HepG2 (cell line): Measurements from ENCODE around the gene STAT4. TPM values are rescaled to one million over a fixed set of nuclear protein-coding genes. Genes with fewer than 3 reads are reported as not detected.

Experiments used
- ARNT ChIP-seq: fragments of 450-650 bp; IDR thresholded peaks from 2 replicates; pipeline ENCODE4 v1.6.1; 2017
- CBX2 ChIP-seq, 2 experiments: fragments of 200-600 bp in 1 of 2; sonication (generic); formaldehyde crosslinking in 1 of 2; IDR thresholded peaks; 2 replicates each; pipeline versions ENCODE4 v1.7.0 to v1.8.1; 2018 to 2022; ENCODE audit warnings: low read depth in 2 of 2, low read length in 1 of 2, mild to moderate bottlenecking in 1 of 2, missing genetic modification reagents in 1 of 2
- IKZF1 ChIP-seq: fragments of 450-650 bp; IDR thresholded peaks from 2 replicates; pipeline ENCODE4 v1.7.1; 2016
- KAT8 ChIP-seq: IDR thresholded peaks from 2 replicates; pipeline ENCODE4 v1.6.1; 2016; ENCODE audit warnings: missing genetic modification reagents, missing compliant biosample characterization
- KDM3A ChIP-seq: IDR thresholded peaks from 2 replicates; pipeline ENCODE4 v1.6.1; 2018; ENCODE audit warnings: low read depth, missing compliant biosample characterization
- KDM6A ChIP-seq: IDR thresholded peaks from 2 replicates; pipeline ENCODE4 v1.6.1; 2016; ENCODE audit warnings: low read depth
- MIER2 ChIP-seq: IDR thresholded peaks from 2 replicates; pipeline ENCODE4 v1.6.1; 2016; ENCODE audit warnings: missing biosample characterization, missing genetic modification reagents
- SKI ChIP-seq: fragments of 450-650 bp; IDR thresholded peaks from one replicate; pipeline ENCODE4 v1.6.1; 2018; ENCODE audit warnings: mild to moderate bottlenecking; ENCODE audit not compliant: partially characterized antibody
- SMAD3 ChIP-seq: sonication (generic); formaldehyde crosslinking; IDR thresholded peaks from 2 replicates; pipeline ENCODE4 v1.4.0; 2020; ENCODE audit warnings: missing genetic modification reagents
- ZFP82 ChIP-seq: sonication (generic); formaldehyde crosslinking; IDR thresholded peaks from 2 replicates; pipeline ENCODE4 v1.5.1; 2020; ENCODE audit warnings: mild to moderate bottlenecking, missing genetic modification reagents, borderline replicate concordance
- ZNF207 ChIP-seq: fragments of 450-650 bp; IDR thresholded peaks from 2 replicates; pipeline ENCODE4 v1.6.1; 2016; ENCODE audit warnings: antibody characterized with exemption, borderline replicate concordance
- ZNF281 ChIP-seq: sonication (generic); formaldehyde crosslinking; IDR thresholded peaks from 2 replicates; pipeline ENCODE4 v1.4.0; 2020; ENCODE audit warnings: missing genetic modification reagents, borderline replicate concordance
- ZNF468 ChIP-seq: sonication (generic); formaldehyde crosslinking; IDR thresholded peaks from 2 replicates; pipeline ENCODE4 v1.8.0; 2022; ENCODE audit warnings: mild to moderate bottlenecking, moderate library complexity, missing genetic modification reagents
- ZNF761 ChIP-seq: sonication (generic); formaldehyde crosslinking; conservative IDR thresholded peaks from 2 replicates; pipeline ENCODE4 v1.4.0; 2020; ENCODE audit warnings: mild to moderate bottlenecking, missing genetic modification reagents
- polyA plus RNA-seq, 8 experiments: library from polyadenylated mRNA; depleted of rRNA in 3 of 8; stranded (reverse) in 7 of 8; unstranded in 1 of 8; fragments of >200 nt; fragmentation: Illumina TruSeq in 4 of 8; extraction: Trizol in 4 of 8; gene quantifications; 2 replicates each; pipeline versions ENCODE4 v1.2.1 to v1.2.3, GENCODE V29; 2011 to 2016; ENCODE audit warnings: low read depth in 4 of 8, missing spikeins in 1 of 8, mixed read lengths in 1 of 8; ENCODE audit not compliant: insufficient read depth in 1 of 8
- total RNA-seq, 5 experiments: library from RNA; depleted of rRNA; stranded (reverse); fragments of >200 nt; fragmentation: Illumina TruSeq; extraction: Trizol; gene quantifications; 2 replicates each; pipeline ENCODE4 v1.2.3, GENCODE V29; 2016; ENCODE audit warnings: low read depth in 1 of 5
- TF ChIP-seq, protein P1 (sequence below): sonication (generic); formaldehyde crosslinking; IDR thresholded peaks from 2 replicates; pipeline ENCODE4 v1.4.0; 2020; ENCODE audit warnings: missing genetic modification reagents, mild to moderate bottlenecking, borderline replicate concordance
- TF ChIP-seq, protein P2 (sequence below): sonication (generic); formaldehyde crosslinking; IDR thresholded peaks from 2 replicates; pipeline ENCODE4 v1.4.0; 2020; ENCODE audit warnings: missing genetic modification reagents, borderline replicate concordance
- TF ChIP-seq, protein P3 (sequence below): sonication (generic); formaldehyde crosslinking; IDR thresholded peaks from 2 replicates; pipeline ENCODE4 v1.4.0; 2020; ENCODE audit warnings: missing genetic modification reagents

STAT4 gene
- total and polyA plus RNA-seq, 2 of the 13 experiments (the other 11 are each of a cell fraction or from before 2014, with no cell fraction given), result 0.37 TPM; not detected in 1

DNA sequence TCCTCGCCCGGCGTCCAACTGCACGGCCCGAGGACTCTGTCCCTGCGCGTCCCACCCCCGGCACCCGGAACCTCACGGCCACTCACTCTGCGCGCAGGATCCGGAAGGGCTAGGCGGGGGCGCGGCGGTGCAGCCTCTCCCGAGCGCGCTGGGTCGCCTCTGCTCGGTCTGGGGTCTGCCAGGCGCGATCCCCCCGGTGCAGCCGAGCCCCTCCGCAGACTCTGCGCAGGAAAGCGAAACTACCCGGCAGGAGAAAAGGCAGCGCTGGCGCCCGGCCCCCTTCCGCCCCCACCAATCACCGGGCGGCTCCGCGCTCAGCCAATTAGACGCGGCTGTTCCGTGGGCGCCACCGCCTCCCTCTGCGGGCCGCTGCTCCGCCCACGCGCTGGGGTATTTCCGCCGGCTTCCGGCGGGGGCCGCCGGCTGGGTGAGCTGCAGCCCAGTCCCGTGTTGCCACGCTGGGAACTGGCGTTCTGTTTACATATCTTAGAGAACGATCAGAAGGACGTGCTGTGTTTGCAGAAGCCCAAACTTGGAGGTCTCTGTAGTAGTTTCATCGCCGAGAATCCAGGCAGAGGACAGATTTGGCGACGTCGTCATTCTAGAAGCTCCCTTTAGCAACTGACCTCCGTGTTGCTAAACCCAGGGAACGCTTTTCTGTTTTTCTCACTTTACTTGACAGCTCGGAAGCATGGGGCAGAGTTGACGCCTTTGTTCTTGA is 136.7 kb downstream of the STAT4 start, which contains the start of gene STAT1 (continued):
- TF ChIP-seq KDM6A (CRISPR knock-in tag) (no peak), IKZF1 (no peak), SMAD3 (CRISPR knock-in tag) (peak; percentile 96), MIER2 (CRISPR knock-in tag) (peak; percentile 82; the same call in 1 of the 2 replicates), SKI (peak; percentile 88), ZNF207 (no peak), ZNF468 (CRISPR knock-in tag) (no peak; the same call in 1 of the 2 replicates), KAT8 (CRISPR knock-in tag) (peak; percentile 98), ARNT (no peak), CBX2 (IDR thresholded peaks at IDR 0.05; ENCODE audit: low read depth, low read length) (0 out of 2 replicates have a peak, but pooled peaks have one; percentile 37), CBX2 (CRISPR knock-in tag; IDR thresholded peaks at IDR 0.05; ENCODE audit: low read depth) (peak; percentile 96), ZNF761 (CRISPR knock-in tag) (peak; percentile 98), KDM3A (CRISPR knock-in tag) (peak; percentile 98), ZFP82 (CRISPR knock-in tag) (peak; percentile 97), ZNF281 (peak; percentile 59)
- TF ChIP-seq, protein P1, sequence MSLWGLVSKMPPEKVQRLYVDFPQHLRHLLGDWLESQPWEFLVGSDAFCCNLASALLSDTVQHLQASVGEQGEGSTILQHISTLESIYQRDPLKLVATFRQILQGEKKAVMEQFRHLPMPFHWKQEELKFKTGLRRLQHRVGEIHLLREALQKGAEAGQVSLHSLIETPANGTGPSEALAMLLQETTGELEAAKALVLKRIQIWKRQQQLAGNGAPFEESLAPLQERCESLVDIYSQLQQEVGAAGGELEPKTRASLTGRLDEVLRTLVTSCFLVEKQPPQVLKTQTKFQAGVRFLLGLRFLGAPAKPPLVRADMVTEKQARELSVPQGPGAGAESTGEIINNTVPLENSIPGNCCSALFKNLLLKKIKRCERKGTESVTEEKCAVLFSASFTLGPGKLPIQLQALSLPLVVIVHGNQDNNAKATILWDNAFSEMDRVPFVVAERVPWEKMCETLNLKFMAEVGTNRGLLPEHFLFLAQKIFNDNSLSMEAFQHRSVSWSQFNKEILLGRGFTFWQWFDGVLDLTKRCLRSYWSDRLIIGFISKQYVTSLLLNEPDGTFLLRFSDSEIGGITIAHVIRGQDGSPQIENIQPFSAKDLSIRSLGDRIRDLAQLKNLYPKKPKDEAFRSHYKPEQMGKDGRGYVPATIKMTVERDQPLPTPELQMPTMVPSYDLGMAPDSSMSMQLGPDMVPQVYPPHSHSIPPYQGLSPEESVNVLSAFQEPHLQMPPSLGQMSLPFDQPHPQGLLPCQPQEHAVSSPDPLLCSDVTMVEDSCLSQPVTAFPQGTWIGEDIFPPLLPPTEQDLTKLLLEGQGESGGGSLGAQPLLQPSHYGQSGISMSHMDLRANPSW, result peak; percentile 99
- TF ChIP-seq, protein P2, sequence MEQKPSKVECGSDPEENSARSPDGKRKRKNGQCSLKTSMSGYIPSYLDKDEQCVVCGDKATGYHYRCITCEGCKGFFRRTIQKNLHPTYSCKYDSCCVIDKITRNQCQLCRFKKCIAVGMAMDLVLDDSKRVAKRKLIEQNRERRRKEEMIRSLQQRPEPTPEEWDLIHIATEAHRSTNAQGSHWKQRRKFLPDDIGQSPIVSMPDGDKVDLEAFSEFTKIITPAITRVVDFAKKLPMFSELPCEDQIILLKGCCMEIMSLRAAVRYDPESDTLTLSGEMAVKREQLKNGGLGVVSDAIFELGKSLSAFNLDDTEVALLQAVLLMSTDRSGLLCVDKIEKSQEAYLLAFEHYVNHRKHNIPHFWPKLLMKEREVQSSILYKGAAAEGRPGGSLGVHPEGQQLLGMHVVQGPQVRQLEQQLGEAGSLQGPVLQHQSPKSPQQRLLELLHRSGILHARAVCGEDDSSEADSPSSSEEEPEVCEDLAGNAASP (CRISPR knock-in tag), result peak; percentile 77
- TF ChIP-seq, protein P3, sequence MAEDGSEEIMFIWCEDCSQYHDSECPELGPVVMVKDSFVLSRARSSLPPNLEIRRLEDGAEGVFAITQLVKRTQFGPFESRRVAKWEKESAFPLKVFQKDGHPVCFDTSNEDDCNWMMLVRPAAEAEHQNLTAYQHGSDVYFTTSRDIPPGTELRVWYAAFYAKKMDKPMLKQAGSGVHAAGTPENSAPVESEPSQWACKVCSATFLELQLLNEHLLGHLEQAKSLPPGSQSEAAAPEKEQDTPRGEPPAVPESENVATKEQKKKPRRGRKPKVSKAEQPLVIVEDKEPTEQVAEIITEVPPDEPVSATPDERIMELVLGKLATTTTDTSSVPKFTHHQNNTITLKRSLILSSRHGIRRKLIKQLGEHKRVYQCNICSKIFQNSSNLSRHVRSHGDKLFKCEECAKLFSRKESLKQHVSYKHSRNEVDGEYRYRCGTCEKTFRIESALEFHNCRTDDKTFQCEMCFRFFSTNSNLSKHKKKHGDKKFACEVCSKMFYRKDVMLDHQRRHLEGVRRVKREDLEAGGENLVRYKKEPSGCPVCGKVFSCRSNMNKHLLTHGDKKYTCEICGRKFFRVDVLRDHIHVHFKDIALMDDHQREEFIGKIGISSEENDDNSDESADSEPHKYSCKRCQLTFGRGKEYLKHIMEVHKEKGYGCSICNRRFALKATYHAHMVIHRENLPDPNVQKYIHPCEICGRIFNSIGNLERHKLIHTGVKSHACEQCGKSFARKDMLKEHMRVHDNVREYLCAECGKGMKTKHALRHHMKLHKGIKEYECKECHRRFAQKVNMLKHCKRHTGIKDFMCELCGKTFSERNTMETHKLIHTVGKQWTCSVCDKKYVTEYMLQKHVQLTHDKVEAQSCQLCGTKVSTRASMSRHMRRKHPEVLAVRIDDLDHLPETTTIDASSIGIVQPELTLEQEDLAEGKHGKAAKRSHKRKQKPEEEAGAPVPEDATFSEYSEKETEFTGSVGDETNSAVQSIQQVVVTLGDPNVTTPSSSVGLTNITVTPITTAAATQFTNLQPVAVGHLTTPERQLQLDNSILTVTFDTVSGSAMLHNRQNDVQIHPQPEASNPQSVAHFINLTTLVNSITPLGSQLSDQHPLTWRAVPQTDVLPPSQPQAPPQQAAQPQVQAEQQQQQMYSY (CRISPR knock-in tag), result no peak
